ENCODE data around the gene CTNNA1. TPM values are rescaled to one million over a fixed set of nuclear protein-coding genes. Genes with fewer than 3 reads are reported as not detected.

The CTNNA1 gene
- total and polyA plus RNA-seq, 4 donors = 115 to 480 (median 302) TPM

DNA sequence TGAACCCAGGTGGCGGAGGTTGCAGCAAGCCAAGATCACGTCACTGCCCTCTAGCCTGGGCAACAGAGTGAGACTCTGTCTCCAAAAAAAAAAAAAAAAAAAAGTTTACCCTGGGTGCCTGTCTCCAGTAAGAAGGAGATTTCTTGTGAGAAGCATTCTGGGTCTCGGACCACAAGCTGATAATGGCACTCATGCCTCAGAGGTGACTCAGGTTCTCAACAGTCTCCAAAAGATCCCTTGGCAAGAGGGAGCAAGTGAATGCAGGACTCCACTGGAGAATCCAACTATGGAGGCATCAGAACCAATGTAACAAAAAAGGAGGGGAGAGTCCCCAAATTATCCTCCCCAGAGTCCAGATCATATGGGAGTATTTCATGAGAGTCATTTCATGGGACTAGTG lies 227.9 kb downstream of the CTNNA1 start:
- TF ChIP-seq, protein P1, sequence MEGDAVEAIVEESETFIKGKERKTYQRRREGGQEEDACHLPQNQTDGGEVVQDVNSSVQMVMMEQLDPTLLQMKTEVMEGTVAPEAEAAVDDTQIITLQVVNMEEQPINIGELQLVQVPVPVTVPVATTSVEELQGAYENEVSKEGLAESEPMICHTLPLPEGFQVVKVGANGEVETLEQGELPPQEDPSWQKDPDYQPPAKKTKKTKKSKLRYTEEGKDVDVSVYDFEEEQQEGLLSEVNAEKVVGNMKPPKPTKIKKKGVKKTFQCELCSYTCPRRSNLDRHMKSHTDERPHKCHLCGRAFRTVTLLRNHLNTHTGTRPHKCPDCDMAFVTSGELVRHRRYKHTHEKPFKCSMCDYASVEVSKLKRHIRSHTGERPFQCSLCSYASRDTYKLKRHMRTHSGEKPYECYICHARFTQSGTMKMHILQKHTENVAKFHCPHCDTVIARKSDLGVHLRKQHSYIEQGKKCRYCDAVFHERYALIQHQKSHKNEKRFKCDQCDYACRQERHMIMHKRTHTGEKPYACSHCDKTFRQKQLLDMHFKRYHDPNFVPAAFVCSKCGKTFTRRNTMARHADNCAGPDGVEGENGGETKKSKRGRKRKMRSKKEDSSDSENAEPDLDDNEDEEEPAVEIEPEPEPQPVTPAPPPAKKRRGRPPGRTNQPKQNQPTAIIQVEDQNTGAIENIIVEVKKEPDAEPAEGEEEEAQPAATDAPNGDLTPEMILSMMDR (IDR thresholded peaks at IDR 0.05; ENCODE audit: control extremely low read depth, extremely low read depth) = no peak
- Histone ChIP-seq H3K27me3 (ENCODE audit: control insufficient read depth in 3 of 3, insufficient read depth in 3 of 3, low read length in 2 of 3) (no peaks in the 10 kb centered on the region), H3K36me3 (ENCODE audit: control insufficient read depth in 4 of 4, insufficient read depth in 4 of 4, low read length in 4 of 4) (no peaks in the 10 kb centered on the region), H3K9ac (ENCODE audit: insufficient read depth in 1 of 2, low read length in 2 of 2) (no peak overlapping the region), H3K27ac (ENCODE audit: low read depth in 1 of 2, low read length in 1 of 2) (no peak overlapping the region), H3K9me3 (ENCODE audit: control insufficient read depth in 4 of 4, insufficient read depth in 3 of 4, low read length in 3 of 4) (peaks cover 0 to 1% (median 0%) of the 10 kb centered on the region in 4 donors), H3K4me3 (no peak overlapping the region), H3K4me1 (ENCODE audit: control insufficient read depth in 5 of 5, insufficient read depth in 5 of 5, low read length in 5 of 5) (peaks cover 0 to 5% (median 3%) of the 10 kb centered on the region in 5 donors)
- DNase-seq = no peak
- WGBS, 2 donors = 92 to 93% methylated on average over 3 of the region's 3 CpGs
- ATAC-seq (ENCODE audit: insufficient read depth, low FRiP score) = no peak

DNA sequence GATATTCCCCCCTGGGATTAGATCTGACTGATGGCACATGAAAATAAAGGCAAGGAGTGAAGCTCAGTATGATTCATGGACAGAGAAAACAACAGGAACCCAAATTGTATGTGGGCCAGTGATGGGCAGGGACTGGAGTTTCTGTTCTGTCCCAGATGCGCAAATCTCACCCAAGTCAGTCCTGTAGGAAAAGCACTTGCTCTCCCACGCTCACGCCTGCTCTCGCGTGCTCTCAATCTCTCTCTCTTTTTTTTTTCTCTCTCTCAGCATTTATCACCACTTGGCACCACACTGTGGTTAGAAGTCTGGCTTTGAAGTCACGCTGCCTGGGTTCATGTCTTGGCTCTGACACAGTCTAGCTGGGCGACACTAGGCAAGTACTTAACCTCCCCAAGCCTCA lies 228.4 kb downstream of the CTNNA1 start:
- no peak for DNase-seq
- Histone ChIP-seq H3K27ac (ENCODE audit: low read depth in 1 of 2, low read length in 1 of 2) (no peak overlapping the region), H3K4me1 (ENCODE audit: control insufficient read depth in 5 of 5, insufficient read depth in 5 of 5, low read length in 5 of 5) (peaks cover 0 to 5% (median 3%) of the 10 kb centered on the region in 5 donors), H3K9me3 (ENCODE audit: control insufficient read depth in 4 of 4, insufficient read depth in 3 of 4, low read length in 3 of 4) (peaks cover 0 to 1% (median 0%) of the 10 kb centered on the region in 4 donors), H3K27me3 (ENCODE audit: control insufficient read depth in 3 of 3, insufficient read depth in 3 of 3, low read length in 2 of 3) (no peaks in the 10 kb centered on the region), H3K36me3 (ENCODE audit: control insufficient read depth in 4 of 4, insufficient read depth in 4 of 4, low read length in 4 of 4) (no peaks in the 10 kb centered on the region), H3K4me3 (no peak overlapping the region), H3K9ac (ENCODE audit: insufficient read depth in 1 of 2, low read length in 2 of 2) (no peak overlapping the region)
- WGBS, 2 donors = 70 to 81% methylated on average over 7 of the region's 7 CpGs
- no peak for ATAC-seq (ENCODE audit: insufficient read depth, low FRiP score)
- TF ChIP-seq, protein P1 (IDR thresholded peaks at IDR 0.05; ENCODE audit: control extremely low read depth, extremely low read depth) = no peak

DNA sequence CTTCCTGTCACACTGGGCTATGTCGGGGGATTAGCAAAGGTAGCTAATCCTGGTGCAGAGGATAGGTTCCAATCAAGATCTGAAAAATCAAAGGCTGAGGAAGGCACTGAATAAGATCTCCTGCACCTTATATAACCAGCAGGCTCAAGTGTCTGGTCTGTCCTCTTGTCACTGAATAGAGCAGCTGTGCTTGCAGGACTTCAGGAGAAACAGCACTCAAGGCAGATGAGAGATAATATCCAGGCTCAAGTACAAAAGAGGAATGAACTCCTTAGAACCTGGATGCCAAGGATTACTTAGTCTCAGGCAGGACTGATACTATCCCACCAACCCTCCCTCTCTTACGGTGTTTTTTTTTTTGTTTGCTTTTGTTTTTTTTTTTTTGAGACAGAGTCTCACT lies 230.8 kb downstream of the CTNNA1 start:
- H3K27me3 ChIP-seq (ENCODE audit: control insufficient read depth in 3 of 3, insufficient read depth in 3 of 3, low read length in 2 of 3) = no peaks in the 10 kb centered on the region
- no peaks in the 10 kb centered on the region for H3K36me3 ChIP-seq (ENCODE audit: control insufficient read depth in 4 of 4, insufficient read depth in 4 of 4, low read length in 4 of 4)
- ATAC-seq (ENCODE audit: insufficient read depth, low FRiP score) = no peak
- TF ChIP-seq, protein P1 (IDR thresholded peaks at IDR 0.05; ENCODE audit: control extremely low read depth, extremely low read depth) = no peak
- H3K4me3 ChIP-seq = no peak overlapping the region
- no peak overlapping the region for H3K27ac ChIP-seq (ENCODE audit: low read depth in 1 of 2, low read length in 1 of 2)
- DNase-seq = no peak
- peaks cover 0 to 5% (median 3%) of the 10 kb centered on the region in 5 donors for H3K4me1 ChIP-seq (ENCODE audit: control insufficient read depth in 5 of 5, insufficient read depth in 5 of 5, low read length in 5 of 5)
- WGBS, 2 donors = 83 to 96% methylated on average over 2 of the region's 2 CpGs
- H3K9ac ChIP-seq (ENCODE audit: insufficient read depth in 1 of 2, low read length in 2 of 2) = no peak overlapping the region
- no peaks in the 10 kb centered on the region for H3K9me3 ChIP-seq (ENCODE audit: control insufficient read depth in 4 of 4, insufficient read depth in 3 of 4, low read length in 3 of 4)

Other genes starting within 250 kb of the CTNNA1 start
- gene ETF1, start 210.2 kb upstream of the CTNNA1 start, total RNA-seq = 10 to 100 TPM; 58.5 to 99.2 TPM
- 10 to 100 TPM; 36.9 to 67.2 TPM for gene ETF1, start 210.2 kb upstream of the CTNNA1 start, polyA plus RNA-seq
- 100 to 1,000 TPM; 150 to 194 TPM for gene HSPA9, start 178.0 kb upstream of the CTNNA1 start, total RNA-seq
- gene HSPA9, start 178.0 kb upstream of the CTNNA1 start, polyA plus RNA-seq = 100 to 1,000 TPM in 1 of 2 donors, 10 to 100 TPM in 1; 77.8 to 143 TPM
- 1 to 10 TPM in 1 of 2 donors, under 1 TPM in 1; 0.09 to 1.9 TPM for gene LRRTM2, start 121.9 kb downstream of the CTNNA1 start, total RNA-seq
- under 1 TPM; 0.04 to 0.15 TPM for gene LRRTM2, start 121.9 kb downstream of the CTNNA1 start, polyA plus RNA-seq

All from lung (tissue), 12 donors.